ES-I3 (cell line): ENCODE data around the gene C1orf52.
A peak's percentile ranks its signal among the peaks of the same experiment; 100 is the strongest.

Experiments
- H3K36me3 ChIP-seq: 2 replicates; pipeline ENCODE4 v1.6.1; 2013; ENCODE audit warnings: mild to moderate bottlenecking, low read length, control low read depth, moderate library complexity; ENCODE audit not compliant: insufficient read depth
- H3K4me1 ChIP-seq: 2 replicates; pipeline ENCODE4 v1.6.1; 2013; ENCODE audit warnings: mild to moderate bottlenecking, control low read depth, low read length; ENCODE audit not compliant: insufficient read depth
- H3K9ac ChIP-seq: 2 replicates; pipeline ENCODE4 v1.6.1; 2013; ENCODE audit warnings: low read depth, mild to moderate bottlenecking, low read length, moderate library complexity
- H3K9me3 ChIP-seq: 2 replicates; pipeline ENCODE4 v1.6.1; 2013; ENCODE audit warnings: mild to moderate bottlenecking, low read length, moderate library complexity; ENCODE audit not compliant: control insufficient read depth, insufficient read depth

The C1orf52 gene

GRCh38 chr1:85202864-85203255 is 56.6 kb downstream of the C1orf52 start:
- no peaks in the 10 kb centered on the region for H3K36me3 ChIP-seq
- no peaks in the 10 kb centered on the region for H3K9me3 ChIP-seq
- H3K4me1 ChIP-seq, result no peaks in the 10 kb centered on the region
- no peak overlapping the region for H3K9ac ChIP-seq

DNA sequence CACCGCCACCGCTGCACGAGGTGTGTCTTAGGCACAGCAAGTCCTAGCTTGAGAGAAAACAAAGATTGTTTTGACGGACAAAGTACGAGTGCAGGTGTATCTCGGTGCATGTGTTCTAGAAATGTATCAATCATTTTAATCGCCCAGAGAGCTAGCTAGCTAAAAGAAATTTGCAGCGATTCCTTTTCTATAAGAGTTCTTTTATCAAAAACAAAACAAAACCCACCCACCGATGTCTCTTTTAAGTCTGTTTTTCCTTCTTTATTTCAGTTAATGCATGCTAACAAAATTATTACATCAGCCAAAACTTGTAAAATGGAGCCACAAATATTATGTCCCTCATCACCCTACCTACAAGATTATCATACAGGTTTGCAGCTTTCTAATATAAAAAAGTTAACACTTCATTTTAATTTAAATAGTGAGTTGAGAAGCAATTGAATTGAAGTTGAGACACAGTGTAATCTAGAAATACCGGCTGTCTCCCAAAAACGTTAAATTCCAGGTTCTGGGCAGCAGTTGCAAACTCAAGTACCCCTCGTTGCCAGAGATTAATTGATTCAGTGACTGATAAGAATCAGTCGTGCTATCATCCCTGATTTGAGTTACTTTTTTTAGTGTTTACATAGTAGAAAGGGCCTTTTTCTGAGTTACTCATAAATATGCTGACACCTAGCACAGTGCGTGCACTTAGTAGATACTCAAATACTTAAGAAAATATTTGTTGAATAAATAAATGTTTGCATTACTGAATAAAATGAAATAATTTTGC is 57.2 kb downstream of the C1orf52 start:
- Histone ChIP-seq H3K9me3 (no peaks in the 10 kb centered on the region), H3K9ac (peak overlapping the region; percentile 97), H3K36me3 (no peaks in the 10 kb centered on the region), H3K4me1 (no peaks in the 10 kb centered on the region)

DNA sequence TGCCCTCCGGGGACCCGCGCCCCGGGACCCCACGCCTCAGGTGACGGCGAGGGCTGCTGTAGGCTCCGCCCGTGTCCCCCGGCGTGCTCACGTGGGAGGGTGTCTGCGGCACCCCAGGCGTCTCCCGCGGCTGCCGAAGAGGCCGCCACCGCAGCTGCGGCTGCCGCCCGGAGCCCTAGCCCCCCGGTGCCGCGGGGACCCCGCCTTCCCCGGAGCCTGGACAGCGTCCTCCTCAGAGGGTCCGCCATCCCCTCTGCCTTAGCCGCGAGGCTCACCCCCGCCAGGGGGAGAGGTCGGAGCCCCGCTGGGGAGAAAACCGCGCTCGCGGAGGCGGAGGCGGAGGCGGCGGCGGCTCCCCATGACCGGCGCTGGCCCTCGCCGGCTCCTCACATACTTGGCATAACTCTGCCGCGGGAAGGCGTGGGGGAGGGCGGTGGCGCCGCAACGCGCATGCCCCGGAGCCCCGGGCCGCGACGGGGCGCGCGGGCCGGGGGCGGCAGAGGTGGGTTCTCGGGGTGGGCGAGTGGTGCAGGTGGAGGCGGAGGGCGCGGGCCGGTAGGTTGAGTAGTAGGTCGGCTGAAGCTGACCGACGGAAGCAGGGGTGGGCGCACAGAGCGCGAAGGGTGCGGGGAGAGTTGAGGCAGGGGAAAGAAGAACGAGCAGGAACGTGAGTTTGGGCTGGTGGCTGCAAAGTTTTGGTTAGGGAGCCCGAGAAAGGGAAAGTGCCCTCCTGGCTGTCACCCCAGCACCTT is 57.9 kb downstream of the C1orf52 start:
- Histone ChIP-seq H3K36me3 (no peaks in the 10 kb centered on the region), H3K4me1 (no peaks in the 10 kb centered on the region), H3K9ac (peak overlapping the region; percentile 97), H3K9me3 (no peaks in the 10 kb centered on the region)

GRCh38 chr1:85200463-85201339 is 58.8 kb downstream of the C1orf52 start, which contains the start of gene SYDE2:
TSS of gene SYDE2 (minus strand) at chr1:85201016. CDS start at chr1:85200996, 20 bp downstream.
- peak within 1 kb of the TSS; percentile 97 for H3K9ac ChIP-seq
- no peaks in the 10 kb centered on the region for H3K4me1 ChIP-seq
- H3K9me3 ChIP-seq, result no peaks in the 10 kb centered on the region
- no peaks in the 10 kb centered on the region for H3K36me3 ChIP-seq
